HG02884 (cell line): Measurements from ENCODE around the gene IGSF3.

ENCODE experiments used
- ATAC-seq: cut with Tn5 transposase; IDR thresholded peaks from one replicate; pipeline ENCODE4 v1.9.1; 2021; ENCODE audit warnings: mild to moderate bottlenecking, moderate library complexity; ENCODE audit not compliant: unreplicated experiment

IGSF3 gene

DNA sequence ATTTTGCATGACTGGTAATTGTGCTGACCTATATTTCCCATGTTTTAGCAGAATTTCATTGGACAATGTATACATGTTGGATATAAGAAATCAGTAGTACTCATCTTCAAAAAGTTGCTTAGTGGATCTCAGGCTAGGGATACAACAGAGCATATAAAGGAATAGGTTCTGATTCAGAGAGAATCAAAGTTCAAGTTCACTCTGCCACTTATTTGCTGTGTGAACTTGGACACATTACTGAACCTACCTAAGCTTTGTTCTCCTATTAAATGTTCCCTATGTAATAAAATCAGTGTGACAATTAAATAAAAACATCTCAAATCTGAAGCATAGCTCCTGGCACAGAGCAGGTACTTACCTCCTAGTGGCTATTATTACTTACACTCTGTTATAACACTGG lies 106.0 kb downstream of the IGSF3 start:
- no peak for ATAC-seq

DNA sequence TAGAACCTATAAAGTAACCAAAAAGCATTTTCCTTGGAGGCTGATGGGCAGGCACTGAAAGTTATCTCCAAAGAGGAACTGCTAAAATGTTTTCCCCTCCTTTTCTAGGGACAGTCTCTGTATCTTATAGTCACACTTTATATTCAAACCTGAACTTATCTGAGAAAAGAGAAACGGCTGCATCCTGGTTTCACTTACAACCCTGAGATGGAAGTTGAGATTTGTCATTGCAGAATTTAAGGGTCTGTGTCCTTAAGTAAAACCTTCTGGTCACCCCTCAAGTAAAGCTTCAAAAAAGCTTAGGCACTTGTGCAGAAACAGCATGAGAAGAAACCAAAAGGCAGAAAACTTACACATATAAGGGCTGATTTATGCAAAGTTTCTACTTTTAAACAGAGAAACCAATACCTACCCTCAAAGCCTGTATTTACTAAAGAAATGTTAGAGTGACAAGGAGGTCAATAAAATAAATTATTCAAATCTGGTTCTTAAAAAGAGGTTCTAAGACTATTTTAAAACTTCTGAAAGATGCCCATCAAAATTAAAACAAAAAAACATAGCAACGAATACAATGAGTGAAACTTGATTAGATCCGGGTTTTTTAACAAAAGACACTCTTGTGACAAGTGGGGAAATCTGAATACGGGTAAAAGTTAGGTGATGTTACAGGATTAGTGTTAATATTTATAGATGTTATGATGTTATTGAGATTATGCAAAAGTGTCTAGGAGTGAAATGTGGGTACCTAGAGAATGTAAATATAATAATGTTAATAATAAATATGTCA lies 106.6 kb downstream of the IGSF3 start:
- no peak for ATAC-seq

DNA sequence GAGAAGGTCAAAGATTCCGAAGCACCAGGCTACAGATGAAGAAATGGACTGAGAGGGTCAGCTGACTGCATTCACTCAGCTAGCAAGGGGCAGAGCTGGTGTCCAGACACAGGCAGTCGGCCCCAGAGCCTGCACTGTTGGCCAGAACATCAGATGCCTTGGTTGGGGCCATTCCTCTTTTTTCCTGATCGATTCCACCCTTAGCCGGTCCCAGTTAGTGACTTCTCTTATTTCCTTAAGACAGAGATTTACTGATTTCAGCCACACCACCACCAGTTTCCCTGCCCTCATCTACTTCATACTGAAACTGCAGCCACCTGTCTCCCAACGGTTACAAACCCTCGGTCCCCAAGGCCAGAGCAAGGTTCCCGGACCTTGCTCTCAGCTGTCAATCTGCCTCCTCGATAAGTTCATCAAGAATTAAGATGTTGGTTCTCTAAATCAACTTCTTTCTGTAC lies 108.2 kb downstream of the IGSF3 start:
- peak; percentile 28 for ATAC-seq

DNA sequence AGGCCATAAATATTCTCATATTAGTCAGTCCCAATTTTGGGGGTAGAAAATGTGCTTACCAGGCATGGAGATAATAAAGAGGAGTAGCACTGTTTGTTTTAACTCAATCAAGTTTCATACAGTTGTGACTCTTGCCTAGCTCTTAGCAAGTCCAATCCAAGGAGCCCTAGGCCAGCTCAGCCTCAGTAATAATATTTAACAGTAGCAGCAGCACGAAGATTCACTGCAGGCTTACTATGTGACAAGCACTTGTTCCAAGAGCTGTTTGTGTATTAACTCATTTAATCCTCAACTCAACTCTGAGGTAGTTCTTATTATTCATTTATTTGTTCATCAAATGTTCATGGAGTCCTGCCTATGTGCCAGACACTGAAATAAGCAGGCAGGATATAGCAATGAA lies 109.0 kb downstream of the IGSF3 start:
- ATAC-seq: no peak

DNA sequence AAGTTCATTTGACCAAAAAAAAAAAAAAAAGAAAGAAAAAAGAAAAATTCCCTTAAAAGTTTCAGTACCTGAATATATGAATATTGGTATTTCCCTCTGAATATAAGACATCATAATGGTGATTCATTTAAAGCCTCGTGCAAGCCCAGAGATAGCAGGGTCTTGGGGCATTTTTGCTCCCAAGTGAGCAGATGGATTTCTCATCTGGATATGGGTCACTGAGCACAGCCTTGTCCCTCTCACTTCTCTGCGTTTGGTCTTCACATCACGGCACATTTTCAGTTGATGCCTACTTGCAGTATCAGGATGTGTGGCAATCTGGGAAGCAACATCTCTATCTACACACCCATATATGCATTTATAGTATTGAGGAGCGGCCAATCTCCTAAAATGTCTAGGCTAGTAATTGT lies 109.4 kb downstream of the IGSF3 start:
- ATAC-seq: peak; percentile 30

DNA sequence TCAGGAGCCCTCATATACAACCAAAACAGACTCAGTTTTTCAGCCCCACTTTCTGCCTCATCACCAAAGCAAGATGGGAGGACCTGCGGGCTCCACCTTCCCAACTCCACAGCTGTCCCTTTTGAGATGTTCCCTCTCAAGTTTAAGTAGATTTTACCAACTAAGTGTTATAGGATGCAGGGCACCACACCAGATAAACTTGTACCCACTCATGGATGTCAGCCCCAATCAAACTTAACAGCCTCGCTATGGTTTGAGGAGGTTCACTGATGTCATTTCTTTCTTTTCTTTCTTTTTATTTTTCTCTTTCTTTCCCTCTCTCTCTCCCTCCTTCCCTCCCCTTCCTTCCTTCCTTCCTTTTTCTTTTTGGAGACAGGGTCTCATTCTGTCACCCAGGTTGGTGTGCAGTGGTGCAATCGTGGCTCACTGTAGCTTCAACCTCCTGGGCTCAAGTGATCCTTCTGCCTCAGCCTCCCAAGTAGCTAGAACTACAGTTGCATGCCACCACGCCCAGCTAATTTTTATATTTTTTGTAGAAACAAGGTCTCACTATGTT lies 110.1 kb downstream of the IGSF3 start:
- ATAC-seq: no peak

DNA sequence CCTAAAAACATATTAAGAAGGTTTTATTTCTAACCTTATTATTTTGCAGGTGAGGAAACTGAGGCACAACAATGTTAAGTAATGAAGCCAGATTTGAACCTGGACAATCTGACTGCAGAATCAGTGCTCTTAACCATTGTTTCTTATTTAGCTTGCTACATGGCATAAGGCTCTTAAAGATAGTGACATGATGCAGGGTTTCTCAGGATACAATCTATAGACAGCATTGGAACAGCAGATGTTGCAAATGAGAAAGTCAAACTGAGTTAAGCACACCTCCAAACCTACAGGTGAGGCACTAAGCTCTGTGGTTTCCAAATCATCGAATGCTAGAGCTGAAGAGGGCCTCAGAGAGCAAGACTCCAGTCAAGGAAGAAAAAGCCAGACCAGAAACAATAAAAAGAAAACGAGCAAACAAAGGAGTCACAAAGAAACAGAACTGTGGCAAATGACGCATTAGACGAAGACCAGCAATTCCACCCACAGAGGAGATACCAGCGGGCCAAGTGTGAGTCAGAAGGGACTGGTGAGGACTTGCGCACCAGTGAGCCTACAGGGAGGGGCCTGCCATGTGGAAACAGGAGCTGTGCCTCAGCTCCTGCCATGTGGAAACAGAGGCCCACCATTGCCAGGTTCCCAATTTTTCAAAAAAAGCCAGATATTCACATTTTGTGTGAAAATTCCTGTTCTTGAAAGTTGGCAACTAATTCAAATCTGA lies 111.1 kb downstream of the IGSF3 start:
- ATAC-seq: peak; percentile 56

DNA sequence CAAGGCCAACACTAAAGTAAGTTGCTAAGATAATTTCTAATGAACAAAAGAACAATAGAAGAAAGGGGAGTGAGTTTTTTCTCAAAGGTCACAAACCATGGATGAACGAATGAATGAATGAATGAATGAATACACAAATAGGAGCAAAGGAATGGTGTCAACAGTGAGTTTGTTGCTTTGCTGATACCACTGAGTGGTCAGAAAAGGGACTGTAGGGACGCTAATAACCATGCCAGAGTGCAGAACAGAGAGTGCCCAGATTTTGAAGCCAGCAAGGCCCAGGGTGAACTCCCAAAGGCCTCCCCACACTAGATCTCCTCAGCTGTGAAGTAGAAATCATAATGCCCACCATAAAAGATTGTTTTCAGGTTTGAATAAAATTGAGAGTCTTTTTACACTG lies 112.6 kb downstream of the IGSF3 start:
- ATAC-seq: no peak

DNA sequence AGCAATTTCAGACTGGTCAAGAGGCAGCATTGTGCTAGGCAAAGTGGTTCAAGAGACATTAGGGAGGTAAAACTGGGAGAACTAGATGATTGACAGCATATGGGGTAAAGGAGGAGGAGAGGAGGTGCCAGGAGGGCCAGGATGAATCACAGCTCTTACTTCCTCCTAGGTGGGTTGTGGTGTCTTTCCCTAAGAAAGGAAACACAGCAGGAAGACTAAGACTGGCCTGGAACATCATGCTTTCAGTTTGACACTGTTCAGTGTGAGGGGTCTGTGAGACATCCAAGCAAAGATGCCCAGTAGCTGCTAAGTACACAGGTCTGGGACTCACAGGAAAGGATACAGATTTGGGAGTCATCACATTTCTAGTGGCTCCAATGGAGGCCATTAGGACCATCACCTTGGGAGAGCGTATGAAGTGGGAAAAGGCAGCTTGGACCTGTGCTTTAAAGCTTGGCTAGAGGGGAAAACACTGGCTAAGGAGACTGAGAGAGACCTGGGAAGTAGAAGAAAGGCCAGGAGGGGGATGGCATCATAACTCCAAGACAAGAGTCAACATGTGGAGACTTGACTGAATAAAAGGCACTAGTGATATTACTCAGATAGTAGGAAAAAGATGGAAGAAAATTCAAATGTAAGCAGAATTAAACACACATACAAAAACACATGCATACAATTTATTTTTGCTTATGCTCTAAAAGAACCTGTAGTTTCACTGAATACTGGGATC lies 114.0 kb downstream of the IGSF3 start:
- ATAC-seq: no peak

DNA sequence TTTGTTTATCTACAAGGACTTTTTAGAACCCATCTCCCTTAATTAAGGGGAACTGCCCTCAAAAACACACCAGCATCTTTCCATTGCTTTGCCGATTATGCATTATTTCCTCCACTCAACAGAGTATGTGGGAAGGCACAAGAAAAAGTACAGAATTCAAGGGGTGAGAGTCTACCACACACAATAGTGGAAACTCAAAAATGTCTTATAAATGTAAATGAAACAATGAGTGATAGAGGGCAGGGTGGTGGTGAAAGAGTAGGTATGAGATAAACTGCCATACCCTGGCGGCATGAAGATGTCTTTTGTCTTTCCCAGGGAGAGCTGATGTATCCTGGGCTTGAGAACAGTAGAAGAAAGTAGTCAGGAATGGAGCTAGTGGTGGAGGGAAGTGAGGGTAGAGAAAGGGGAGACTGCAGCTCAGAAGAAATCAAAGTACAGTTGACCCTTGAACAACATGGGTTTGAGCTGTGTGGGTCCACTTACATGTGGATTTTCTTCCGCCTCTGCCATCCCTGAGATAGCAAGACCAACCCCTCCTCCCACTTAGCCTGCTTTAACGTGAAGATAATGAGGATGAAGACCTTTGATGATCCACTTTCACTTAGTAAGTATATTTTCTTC lies 121.1 kb downstream of the IGSF3 start:
- no peak for ATAC-seq

DNA sequence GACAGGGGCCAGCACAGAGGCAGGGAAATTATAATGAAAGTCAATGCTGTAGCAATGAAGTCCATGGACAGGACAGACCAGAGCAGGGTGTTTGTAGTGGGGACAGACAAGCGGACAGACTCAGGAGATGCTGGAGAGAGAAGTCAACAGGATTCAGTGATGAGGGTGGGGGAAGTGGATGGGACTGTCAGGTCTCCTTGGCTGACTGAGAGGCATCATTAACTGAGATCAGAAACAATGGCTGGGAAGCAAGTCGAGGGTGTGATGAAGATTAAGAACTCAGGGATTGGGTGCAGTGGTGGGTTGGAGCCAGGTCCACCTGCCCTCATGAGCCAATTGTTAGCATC lies 122.2 kb downstream of the IGSF3 start:
- peak; percentile 3 for ATAC-seq

DNA sequence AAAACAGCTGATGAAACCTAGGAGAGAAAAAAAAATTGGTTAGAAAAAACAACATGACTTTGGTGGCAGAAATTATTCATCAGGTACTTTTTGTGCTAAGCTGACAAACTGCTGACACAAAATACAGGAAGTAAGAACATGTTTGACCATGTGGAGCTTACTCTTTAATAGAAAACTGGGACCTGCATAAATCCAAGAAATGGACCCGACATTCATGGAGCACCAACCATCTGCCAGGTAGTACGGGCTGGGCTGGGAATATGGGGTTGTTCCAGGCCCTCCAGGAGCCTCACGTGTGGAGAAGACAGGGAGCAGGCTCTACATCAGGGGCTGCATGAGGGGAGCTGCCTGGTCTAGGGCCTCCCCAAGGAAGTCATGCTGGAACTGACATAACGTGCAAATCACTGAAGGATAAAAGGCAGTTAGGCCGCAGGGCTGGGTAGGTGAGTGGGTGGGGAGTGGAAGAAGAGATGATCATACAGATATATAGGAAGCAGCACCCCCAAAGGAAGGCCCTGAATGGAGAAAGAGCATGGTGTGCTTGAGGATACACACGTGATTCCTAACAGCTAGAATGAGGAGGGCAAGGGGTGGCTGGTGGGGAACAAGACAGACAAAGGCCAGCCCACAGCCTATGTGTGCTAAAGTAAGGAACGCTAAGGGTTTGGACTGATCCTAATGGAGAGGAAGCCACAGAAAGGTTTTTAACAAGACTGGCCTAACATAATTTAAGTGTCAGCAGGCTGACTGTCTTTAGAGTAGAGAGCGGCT lies 122.8 kb downstream of the IGSF3 start:
- ATAC-seq: peak; percentile 57

DNA sequence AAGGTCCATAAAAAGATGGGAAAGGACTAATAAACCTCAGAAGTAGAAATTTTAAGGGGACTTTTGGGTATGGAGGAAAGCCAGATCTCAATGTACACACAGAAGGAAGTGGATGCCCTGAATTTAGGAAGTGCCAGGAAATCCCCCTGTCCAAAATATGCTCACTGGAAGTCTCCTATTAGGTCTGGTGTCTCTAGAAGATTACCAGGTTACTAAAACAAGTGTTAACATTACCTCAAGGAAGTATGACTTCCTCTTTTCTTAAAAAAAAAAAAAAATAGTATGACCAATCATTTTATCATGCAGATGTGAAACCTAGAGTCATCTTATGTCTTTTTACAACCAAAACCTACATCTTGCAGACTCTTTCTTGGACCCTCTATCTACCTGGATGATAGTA lies 127.4 kb downstream of the IGSF3 start:
- ATAC-seq: peak; percentile 39

DNA sequence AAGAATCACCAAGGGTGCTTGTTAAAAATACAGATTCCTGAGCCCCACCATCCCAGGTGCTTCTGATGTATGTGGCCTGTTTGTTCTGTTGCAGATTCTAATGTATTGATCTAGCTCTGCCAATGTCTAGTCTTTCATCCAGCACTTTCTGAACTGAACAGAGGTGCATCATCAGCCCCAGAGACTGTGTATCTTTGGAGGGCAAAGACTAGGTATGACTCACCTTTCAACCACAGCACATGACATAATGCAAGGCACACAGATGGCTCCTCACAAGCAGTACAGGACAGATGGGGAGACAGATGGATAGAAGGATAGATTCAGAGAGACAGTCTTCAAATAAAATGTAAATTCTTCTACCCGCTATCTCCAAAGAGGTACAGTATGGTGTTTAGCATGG lies 129.0 kb downstream of the IGSF3 start:
- peak; percentile 75 for ATAC-seq

DNA sequence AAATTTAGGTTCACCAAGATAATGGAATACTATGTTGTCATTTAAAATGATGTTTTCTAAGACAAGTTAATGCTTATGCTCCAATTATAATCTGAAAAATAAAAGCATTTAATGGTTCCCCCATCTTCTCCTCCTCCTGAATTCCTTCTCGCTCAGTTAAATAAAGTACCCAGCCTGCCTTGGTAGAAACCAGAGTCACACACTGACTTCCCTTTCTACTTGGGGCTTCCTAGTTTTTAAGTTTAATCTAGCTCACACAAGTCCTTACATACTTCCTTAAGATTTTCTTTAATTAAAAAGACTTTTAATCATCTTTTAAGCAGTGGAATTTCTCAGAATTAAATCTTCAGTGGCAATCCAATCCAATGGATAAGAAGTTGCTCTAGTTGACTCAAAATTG lies 129.6 kb downstream of the IGSF3 start:
- no peak for ATAC-seq

DNA sequence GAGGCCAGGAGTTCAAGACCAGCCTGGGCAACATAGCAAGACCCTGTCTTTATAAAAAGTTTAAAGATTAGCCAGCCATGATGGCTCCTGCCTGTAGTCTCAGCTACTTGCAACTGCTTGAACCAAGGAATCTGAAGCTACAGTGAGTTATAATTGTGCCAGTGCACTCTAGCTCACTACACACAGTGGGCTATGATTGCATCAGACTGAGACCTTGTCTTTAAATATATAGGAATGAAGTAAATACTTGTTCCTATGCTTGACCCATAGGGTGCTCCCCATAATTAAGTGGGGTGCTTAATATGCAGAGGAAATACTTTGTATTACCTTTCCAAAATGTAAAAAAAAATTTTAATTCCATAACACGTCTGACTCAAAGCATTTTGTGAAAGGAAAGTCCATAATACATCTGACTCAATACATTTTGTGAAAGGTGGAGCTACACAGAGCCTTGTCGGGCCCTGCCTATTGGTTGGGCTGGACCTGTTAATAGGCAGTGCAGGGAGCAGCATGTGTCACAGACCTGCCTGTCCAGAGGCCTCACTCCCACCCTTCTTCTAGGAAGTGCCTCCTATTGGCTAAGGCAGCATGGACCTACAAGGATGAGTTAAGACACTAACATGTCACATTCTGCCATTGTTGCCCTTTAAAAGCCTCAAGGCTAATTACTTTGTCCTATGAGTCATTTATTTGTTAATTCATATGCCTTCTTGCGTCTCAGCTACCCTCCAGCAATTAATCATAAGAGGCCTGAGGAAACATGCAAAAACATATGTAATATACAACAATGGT lies 130.3 kb downstream of the IGSF3 start:
- ATAC-seq: no peak

DNA sequence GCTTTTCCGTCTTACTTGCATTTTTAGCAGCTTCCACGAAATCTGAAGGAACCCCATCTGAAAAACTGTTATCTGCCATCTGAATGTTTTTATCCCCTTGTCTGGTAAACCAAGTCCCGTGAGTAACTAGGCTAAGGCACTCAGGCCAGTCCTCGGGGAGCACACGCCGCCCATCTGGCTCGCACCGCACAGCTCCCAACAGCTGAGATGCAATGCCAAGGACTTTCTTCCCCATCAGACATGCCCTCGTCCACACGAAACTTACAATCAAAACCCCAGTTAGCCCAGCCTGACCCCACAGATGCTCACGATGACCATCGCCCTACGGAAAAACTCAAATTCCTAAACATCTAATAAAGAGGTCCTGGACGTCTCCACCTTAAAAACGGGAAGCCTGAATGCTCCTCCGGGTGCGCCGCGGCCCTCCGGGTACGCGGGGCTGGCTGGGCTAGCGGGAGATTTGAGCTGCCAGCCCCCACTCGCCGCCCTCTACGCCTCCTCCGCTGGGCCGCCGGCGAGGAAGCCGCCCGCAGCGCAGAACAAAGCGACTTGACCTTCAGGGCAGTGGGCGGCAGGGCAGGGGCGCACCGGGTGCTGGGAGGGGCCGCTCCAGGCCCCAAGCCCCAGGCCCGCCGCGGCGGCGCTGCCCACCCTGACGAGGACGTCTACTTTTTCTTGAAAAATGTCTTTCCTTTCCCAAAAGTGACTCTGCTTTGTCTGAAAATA lies 133.4 kb downstream of the IGSF3 start:
- ATAC-seq: no peak

DNA sequence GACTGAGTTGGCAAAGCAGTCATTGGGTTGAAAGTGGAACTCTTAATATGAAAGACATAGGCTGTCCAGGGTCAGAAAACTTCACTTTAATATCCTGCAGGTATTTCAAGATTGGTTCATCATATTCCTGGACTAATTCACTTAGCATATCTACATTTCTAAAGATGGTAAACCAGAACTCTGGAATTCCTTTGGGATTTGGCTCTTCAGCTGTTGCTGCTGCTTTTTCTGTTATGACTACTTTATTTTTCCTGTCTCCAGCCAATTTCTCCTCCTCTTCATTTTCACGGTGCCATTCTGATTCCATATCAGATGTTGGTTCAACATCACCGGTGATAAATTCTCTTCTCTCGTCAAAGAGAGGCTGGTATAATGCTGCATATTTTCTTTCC lies 134.1 kb downstream of the IGSF3 start:
- no peak for ATAC-seq
